ENCODE data around the gene MACROD2.
"Not testable (repeated sequence)": the region's sequence is repeated elsewhere in the genome, so short reads cannot be mapped to it uniquely, and the experiment has no call there.

Gene MACROD2

DNA sequence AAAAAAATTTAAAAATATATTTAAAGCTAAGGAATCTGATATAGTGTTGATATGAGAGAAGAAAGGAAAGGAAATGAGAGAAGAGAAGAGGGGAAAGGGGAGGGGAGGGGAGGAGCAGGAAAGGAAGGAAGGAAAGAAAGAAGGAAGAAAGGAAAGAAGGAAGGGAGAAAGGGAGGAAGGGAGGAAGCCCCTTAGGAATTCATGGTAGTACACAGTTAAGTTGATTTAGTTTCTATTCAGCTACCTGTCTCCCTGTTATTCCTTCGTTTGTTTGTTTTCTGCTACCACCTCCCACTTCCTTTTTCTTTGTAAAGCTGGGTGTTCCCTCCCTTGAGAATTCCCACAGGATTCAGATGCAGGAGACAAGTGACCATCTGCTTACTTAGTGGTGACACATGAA, 1367.5 kb downstream of the MACROD2 start:
- DNase-seq (ENCODE audit: low read depth) = no peak

GRCh38 chr20:15364781-15365180, 1369.5 kb downstream of the MACROD2 start:
- no peak for DNase-seq (ENCODE audit: low read depth)

DNA sequence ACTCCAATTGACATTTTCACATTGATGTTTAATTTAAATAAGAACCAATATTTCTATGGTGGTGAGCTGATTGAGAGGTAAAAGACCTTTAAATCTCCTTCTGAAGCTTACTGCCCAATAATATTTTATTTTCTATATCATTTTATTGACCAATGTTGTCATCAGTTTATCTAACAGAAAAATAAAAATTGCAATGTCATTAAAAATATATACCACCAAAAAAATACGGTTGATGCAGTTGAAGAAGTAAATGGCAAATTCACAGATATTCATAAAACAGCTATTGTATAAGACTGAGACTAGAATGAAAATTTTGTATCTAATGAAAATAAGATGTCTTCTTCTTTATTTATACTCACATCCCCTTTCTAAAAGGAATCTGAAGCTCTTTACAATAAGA, 1375.1 kb downstream of the MACROD2 start:
- no peak for DNase-seq (ENCODE audit: low read depth)

- no peak for DNase-seq (ENCODE audit: low read depth)
Observed at GRCh38 chr20:15374682-15375081, 1379.4 kb downstream of the MACROD2 start.

DNA sequence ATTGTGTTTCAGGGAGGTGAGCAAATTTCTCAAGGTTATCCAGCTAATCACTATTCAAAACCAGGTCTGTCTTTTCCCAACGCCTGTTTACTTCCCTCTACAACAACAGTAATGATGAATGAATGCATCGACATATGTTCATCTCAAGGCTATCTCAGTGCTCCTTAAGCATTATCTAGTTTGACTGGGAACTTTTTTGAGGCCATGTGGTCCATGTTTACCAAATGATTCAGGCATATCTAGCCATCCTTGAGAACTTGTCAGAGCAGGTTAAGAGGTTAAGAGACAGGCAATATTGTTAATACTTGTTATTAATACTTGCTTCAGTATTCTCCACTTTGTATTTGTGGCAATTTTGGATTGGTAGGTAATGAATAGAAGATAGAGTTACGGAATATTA, 1380.5 kb downstream of the MACROD2 start:
- DNase-seq (ENCODE audit: low read depth) = no peak

- not testable (repeated sequence) for DNase-seq (ENCODE audit: low read depth)
Observed at GRCh38 chr20:15377603-15378002, 1382.3 kb downstream of the MACROD2 start.

DNA sequence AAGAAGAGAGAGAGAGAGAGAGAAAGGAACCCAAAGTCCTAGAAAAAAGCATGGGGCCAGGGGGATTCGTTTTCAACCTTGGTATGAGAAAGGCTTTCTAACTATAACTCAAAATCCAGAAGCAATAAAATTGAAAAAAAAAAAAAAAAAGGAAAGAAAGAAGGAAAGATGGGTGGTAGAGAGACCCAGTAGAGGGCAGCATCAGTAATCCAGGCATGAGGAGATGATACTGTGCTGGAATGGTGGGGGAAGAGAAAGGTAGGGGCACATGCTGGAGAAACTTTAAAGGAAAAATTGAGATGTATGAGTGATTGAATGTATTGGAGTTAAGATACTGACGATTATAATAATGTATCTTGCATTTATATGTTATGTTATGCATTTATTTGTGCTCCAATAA, 1382.8 kb downstream of the MACROD2 start:
- no peak for DNase-seq (ENCODE audit: low read depth)

DNA sequence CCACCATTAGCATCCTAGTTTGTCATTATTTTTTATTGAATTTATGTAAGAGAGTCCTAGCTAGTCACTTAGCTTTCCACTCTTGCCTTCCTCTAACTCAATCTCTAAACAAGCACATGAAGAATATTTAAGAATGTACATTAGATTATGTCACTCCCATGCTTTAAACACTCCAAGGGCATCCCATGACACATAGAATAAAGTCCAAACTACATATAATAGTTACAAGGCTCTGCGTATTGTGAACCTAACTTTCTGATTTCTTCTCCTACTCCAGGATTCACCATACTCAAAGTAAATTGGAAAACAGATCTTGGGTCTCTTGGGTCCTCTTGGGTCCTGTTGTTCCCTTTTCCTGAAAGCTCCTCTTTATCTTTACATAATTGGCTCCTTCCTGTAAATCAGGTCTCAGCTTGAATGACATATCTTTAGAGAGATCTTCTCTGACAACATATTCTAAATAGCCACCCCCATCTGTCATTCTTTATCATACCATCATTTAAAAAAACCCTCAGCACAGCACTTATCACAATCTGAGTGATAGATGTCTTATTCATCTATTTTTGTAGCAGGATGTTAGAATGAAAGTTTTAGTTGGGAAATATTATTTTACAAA, 1384.5 kb downstream of the MACROD2 start:
- no peak for DNase-seq (ENCODE audit: low read depth)

DNA sequence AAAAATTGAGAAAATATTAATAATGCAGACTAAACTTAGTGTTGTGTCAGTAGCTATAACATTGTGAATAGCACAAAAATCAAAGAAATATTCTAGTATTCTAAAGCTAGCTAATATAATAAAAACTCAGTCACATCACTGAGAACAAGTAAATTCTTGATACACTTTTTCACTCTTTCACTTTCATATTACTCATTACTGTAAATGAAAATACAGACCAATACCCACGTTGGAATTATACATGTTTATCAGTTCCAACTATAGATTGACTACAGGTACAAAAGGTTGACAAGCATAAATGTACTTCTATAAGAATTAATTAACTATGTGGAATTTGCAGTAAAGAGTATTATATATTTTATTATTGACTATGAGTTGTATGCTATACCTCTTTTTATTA, 1385.5 kb downstream of the MACROD2 start:
- DNase-seq (ENCODE audit: low read depth) = no peak

DNA sequence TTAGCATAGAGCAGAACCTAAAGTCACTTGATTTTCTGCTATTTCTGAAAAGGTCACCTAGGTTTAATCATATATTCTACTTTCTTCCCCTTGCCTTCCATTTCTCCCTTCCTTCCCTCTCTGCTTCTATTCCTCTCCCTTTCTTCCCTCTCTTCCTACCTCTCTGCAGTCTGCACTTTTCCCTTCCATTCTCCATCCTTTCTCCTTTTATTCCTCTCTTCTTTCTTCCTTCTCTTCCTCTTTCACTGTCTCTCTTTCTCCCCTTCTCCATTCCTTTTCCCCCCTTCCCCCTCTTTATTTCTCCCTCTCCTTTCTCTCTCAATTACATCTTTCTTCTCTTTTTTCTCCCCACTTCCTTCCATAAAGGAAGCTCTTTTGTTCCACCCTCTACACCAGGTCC, 1391.9 kb downstream of the MACROD2 start:
- DNase-seq (ENCODE audit: low read depth) = no peak

DNA sequence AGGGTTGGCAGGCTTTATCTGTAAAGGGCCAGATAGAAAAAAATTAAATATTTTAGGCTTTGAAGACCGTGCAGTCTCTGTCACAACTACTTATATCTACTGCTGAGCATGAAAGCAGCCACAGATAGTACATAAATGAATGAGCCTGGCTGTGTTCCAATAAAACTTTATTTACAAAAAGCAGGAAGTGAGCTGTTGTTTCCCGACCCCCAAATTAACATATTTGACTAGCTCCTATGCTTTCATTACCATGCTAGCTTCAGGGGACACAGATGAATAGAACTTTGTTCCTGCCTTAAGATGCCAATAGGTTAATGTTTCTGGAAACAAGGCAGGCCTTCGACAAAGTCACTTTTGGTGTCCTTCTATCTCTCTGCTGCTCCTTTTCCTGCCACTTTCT, 1400.1 kb downstream of the MACROD2 start:
- DNase-seq (ENCODE audit: low read depth) = no peak

DNA sequence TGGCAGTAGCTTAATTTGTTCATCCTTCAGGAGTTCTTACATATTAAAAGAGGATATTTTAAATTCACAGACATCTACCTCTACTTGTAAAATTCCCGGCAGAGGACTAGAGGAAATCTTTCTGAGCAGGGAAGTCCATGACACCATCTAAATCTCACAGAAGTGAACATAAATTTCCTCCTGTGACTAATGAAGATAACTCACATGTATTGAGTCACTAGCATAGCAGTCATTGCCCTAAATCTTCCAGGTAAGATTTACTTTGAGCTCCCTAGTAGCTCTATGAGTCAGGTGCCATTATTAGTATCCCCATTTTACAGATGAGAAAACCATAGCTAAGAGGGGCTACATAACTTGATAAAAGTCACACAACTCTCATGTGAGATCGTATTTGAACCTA, 1400.7 kb downstream of the MACROD2 start:
- DNase-seq (ENCODE audit: low read depth) = no peak

DNA sequence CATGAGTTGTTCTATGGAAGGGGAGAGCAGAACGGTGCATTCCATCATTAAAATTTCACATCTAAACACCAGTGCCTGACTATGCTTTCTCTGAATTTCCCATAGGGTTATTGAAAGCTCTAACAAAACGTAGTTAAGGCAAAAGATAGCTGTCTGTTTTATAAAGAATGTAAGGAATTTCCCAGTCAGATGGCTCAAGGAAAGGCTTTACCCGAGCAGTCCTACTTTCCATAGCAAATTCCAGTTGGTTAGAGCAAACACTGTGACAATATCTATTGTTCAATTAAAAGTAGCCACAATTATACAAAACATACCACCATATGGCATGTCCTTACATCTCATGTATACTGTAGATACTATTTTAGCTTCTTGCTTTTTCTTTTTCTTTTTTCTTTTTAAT, 1401.6 kb downstream of the MACROD2 start:
- DNase-seq (ENCODE audit: low read depth) = no peak

- no peak for DNase-seq (ENCODE audit: low read depth)
Observed at GRCh38 chr20:15399781-15400180, 1404.5 kb downstream of the MACROD2 start.

DNA sequence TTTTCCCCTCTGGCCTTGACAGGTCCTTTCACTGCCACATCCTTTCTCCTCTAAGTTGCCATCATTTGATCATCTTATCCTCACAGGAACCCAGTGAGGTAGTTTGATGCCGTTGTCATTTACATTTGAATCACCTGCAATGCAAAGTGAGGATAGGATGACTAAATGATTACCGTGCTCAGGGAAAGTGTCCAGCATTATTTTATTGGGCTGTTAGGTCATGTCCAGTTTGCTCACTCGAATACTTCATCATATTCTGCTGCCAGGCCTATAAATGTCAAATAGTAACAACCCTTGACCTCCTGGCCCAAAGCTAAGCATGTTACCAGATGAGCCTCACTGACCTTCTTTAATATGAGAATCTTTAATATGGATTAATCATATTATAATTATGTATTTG, 1410.8 kb downstream of the MACROD2 start:
- no peak for DNase-seq (ENCODE audit: low read depth)

DNA sequence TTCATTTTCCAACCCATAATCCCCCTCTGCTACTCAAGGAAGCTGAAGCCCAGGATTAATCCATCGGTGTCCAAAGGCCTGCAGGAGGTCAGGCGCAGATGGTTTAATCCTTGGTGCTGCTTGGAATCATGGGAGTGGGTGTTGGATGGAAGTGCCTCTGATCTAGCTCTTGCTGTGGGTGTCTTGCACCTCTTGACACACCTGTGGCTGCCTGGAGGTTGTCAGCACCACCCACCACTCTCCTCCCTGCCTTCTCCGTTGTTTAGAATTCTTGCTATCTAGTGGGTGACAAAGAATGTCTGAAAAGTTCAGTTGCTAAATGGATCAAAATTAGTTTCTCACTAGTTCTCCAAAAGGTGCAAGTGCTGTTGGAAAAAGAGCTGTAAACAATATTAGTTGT, 1416.5 kb downstream of the MACROD2 start:
- no peak for DNase-seq (ENCODE audit: low read depth)

DNA sequence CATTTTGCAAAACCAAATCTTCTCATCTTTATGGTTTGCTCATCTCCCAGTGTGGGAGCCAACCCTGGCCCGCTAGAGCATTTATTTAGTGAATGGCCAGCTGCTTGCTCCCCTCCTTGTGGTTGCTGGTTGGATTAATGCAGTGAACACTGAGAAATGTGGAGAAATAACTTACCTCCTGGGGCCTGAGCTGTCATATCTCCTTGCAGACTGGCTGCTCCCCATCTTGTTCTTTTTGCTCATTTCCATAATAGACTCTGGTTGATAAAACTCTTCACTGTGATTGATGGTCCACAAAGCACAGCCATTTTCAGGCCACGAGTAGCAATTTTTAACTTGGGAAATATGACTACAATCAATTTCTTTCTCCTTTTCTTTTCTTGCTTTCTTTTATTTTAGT, 1420.6 kb downstream of the MACROD2 start:
- no peak for DNase-seq (ENCODE audit: low read depth)

DNA sequence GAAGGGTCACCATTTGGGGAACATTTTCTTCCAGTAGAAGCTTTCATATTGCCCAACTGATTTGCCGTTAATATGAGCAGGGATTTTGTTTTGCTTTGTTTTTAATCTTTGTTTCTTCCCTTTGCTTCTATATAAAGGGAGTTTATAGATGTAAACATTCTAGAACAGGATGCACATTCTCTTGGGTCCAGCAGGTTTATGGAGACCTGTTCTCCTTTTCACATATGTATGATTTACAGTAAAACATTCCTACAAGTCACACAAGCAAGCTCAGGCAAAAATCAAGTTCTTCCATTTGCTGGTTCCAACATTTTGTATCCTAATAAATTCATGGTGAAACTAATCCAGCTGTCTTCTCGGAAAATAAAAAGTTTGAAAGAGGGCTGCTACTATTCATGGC, 1424.5 kb downstream of the MACROD2 start:
- no peak for DNase-seq (ENCODE audit: low read depth)

- DNase-seq (ENCODE audit: low read depth) = no peak
Observed at GRCh38 chr20:15422966-15423365, 1427.7 kb downstream of the MACROD2 start.

DNA sequence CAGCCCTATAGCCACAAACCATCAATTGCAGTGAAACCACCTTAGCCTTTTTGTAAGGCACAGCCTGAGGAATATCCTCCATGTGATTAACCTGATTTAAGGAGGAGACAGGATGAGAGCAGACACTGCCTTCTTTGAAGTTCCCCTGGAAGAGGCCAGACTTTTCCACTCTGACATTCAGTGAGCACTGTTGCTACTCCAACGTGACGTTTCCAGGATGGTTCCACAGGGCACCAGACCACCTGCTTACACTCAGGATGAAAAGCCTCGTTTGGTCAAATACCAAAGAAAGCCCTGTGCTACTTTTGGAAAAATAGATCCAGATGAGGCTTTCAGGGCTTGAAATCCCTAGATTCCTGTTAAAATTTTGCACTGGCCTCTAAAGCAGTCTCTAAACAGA, 1444.2 kb downstream of the MACROD2 start:
- no peak for DNase-seq (ENCODE audit: low read depth)

DNA sequence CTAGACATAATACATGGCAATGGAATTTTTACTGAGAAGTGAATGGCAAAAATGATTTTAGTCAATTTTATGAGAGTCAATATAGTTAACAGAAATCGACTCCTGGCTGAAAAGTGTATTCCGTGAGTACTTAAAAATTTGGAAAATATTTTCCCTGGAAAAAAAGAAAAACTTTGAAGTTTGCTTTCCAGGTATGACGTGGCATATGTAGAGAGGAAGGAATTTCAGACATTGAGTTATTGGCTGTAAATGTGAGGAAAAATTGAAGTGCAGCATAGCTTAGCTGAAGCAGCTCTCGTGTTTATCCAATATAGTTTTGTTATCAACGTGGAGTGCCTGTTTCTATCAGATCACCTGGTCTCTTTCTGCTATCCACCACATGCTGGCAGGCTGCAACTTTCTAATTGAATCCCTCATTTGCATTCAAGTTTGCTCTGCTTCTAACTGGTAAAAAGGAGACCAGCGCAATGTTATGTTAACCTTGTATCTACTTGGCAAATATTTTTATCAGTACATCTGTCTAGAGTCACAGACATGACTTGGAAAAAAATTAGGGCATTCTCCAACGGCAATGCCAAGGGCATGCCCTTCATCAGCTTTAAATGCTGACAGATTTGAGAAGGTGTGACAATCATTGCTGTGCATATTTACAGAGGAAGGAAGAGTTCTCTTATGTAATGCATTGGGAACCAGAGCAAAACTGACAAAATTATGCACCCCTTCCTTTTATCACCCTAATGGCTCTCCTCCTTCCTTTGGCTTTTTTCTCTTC, 1444.9 kb downstream of the MACROD2 start:
- no peak for DNase-seq (ENCODE audit: low read depth)

DNA sequence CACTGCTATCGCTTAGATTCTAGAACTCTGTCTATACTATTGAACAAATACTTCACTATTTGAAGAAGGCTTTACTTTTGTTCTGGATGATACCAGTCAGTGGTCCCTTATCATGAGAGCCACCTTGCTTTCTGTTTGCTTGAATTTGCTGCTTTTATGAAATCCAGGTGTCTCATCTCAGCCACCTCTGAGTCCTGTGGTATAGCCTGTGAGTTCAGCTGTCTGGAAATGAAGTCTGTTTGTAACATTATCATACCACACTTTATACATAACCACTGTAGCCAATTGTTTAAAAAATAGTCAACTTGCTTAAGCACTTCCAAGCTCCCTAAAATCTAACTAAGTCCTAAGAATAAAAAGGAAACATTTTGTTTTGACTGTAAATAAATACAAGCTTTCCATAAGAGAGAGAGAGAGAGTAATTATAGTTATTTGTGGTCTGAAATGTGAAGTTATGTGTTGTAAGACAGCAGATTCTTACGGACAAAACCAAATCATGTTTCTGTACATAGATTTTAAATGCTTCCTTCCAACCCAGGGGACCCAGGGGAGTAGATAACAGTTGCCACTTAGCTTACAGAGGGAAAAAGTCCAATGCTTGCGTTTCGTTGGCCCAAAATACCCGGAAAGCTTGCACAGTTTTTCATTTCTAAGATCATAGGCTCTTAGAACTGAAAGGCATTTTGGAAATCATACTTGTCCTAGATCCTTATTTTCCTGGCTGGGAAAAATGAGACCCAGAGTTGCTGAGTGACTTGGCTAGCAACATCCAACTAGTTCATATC, 1449.9 kb downstream of the MACROD2 start:
- no peak for DNase-seq (ENCODE audit: low read depth)

GRCh38 chr20:15446373-15446772, 1451.1 kb downstream of the MACROD2 start:
- no peak for DNase-seq (ENCODE audit: low read depth)
